DMS79 (cell line): ENCODE results near the gene DNAJB5.
"Not testable (repeated sequence)": the region's sequence is repeated elsewhere in the genome, so short reads cannot be mapped to it uniquely, and the experiment has no call there.

ENCODE experiments used
- DNase-seq: peaks from one replicate; lab custom pipeline; 2025; lab: John Stamatoyannopoulos, UW

Gene DNAJB5

DNA sequence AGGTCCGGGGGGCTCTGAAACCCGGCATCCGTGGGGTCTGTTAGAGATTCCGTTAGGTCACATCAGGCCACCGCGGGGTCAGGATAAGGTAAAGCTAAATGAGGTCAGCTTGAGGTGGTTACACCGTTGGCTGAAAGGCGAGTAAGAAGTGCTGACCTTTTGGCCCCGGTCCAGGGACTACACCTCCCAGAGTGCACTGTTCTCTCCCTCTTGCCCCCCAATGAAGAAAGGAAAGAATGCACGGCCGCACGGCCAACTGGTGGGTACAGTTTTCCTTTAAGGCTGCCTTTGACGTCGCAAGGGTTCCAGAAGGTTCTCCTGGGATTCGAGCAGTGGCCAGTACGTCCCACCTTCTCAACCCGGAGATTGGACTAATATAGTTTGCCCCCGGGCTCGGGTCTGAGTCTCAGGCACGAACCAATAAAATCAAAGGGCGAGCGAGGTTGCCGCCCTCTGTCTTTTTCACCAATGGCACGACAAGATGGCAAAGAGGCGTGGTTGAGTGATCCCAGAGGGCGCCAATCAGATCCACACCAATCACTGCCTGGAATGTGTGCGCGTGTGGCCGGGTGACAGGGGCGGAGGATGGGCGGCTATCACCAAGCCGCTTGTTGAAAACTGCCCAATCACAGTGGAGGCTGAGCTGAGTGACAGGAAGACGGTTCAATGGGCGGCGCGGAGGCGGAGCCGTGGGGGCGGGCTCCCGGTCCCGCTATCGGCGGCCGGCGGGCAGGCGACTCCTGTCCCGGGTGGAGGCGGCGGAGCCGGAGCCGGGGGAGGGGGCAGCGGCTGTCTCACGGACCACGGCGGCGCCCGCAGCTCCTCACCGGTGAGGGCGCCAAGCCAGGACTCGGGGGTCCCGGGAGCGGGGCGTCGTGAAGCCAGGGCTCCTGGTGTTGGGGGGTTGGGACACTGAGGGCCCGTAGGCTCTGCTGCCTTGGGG is at the start of gene DNAJB5:
TSS of gene DNAJB5 (plus strand) at position 743 of the 943 bp plus-strand sequence. CDS start 886 bp downstream, outside the sequence.
- peak; percentile 99 for DNase-seq

DNA sequence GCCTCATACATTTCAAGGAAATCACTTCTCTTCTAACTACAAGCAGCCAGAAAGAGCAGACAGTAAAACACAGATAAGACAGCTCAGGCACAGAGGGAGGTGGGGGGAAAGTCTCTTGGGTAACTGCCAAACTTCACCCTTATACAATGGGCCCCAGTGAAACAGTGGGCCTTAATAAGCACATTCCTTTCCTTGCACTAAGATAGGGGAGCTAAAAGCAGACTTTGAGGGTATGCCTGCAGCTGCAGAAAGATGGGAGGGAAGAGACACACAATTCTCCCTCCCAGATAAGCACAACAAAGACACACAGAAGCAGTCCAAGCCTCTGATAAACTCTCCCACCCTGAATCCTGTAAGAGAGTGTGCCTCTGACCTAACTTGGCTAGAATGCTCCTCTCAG is 49.6 kb upstream of the DNAJB5 start:
- not testable (repeated sequence) for DNase-seq

DNA sequence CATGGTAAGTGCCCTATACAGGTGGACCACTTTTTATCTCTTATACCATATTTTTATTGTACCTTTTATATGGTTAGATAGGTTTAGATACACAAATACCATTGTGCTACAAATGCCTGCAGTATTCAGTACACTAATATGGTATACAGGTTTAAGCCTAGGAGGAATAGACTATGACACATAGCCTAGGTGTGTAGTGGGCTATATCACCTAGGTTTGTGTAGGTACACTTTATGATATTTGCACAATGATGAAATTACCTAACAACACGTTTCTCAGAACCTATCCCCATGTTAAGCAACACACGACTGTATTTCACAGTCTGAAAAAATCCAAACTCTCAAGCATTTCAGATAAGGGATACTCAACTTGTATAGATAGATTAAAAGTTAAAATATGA is 41.1 kb upstream of the DNAJB5 start:
- DNase-seq: no peak

DNA sequence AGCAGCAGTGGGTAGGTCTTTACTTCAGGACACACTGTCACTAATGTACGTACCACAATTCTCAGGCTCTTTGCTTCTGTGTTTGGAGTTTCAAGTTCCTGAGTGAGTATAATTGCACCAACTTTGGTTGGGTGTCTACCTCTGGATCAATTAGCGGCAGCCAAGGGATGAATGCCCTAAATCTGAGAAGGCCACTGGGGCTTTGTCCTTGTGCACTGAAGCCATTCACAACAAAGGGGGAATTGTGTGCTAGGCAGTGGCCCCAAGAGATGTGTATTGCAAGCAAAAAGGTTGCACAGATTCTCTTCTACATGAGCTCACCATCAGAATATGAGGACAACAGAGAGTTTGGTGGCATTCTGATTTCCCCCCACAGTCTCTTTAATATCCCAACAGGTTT is 35.3 kb upstream of the DNAJB5 start:
- DNase-seq: no peak

DNA sequence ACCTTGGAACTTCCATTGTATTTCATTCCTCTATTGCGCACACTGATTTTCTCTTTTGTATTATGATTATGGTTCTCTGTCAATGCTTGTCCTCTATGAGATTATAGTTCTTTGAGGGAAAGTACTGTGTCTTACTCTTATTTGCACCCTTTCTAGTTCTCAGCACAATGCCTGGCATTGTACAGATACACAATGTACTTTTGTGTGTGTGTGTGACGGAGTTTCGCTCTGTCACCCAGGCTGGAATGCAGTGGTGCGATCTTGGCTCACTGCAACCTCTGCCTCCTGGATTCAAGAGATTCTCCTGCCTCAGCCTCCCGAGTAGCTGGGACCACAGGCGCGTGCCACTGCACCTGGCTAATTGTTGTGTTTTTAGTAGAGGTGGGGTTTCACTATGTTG is 33.5 kb upstream of the DNAJB5 start:
- DNase-seq: not testable (repeated sequence)

DNA sequence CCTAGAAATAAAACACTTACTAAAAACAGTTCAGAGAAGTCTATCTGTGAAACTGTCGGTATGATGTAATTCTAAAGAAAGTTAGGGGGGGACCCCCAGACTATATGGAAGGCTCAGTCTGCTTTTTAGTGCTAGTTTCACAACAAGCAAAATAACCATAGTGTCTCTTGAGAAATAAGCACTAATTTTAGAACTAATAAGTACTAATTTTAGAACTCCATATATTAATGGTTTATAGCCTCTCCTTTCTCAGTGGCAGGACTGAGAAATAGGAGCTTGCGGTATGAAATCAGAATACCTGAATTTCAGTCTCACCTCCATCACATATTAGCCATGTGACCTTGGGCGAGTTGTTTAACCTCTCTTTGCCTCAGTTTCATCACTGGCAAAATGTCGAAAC is 32.9 kb upstream of the DNAJB5 start:
- no peak for DNase-seq

DNA sequence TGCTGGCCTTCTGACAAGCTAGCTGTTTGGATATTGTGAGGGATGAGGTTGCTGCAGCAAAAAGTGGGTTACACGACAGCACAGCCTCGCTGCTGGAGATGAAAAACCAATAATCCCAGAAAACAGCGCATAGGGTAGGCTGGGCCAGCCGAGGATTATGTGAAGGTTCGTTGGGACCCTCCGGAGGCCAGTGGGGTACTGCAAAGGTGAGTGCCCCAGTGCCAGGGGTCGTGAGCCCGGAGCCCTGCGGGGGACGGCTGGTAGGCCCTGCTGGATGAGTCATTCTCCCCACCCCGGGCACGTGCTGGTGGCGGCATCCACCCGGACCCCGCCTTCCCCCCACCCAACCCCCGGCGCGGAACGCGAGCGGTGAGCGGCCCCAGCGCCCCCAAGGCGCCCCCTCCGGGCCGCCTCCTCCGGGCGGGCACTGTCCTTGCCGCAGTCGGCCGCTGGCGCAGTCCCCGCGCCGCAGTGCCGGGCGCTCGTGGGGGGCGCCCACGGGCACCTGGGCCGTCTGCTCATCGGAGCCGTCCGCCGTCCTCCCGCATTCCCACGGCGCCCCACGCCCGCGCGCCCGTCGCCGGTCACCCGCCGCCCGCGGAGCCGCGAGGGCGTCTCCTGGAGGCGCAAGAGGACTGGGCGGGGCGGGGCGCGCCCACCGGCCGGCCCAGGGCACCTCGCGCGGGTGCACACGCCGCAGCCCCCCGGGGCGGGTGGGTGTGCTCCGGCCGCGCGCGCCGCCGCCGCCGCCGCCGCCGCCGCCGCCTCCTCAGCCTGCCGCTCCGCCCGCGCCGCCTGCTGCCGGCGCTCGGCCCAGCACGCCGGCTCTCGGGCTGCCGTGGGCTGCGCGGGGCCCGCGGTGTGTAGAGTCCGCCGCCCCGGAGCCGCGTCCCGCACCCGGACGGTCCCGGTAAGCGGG is 31.8 kb upstream of the DNAJB5 start, which contains the start of gene PHF24:
TSS of gene PHF24 (plus strand) at position 794 of the 919 bp plus-strand sequence. CDS start 13,014 bp downstream, outside the sequence.
- no peak for DNase-seq

DNA sequence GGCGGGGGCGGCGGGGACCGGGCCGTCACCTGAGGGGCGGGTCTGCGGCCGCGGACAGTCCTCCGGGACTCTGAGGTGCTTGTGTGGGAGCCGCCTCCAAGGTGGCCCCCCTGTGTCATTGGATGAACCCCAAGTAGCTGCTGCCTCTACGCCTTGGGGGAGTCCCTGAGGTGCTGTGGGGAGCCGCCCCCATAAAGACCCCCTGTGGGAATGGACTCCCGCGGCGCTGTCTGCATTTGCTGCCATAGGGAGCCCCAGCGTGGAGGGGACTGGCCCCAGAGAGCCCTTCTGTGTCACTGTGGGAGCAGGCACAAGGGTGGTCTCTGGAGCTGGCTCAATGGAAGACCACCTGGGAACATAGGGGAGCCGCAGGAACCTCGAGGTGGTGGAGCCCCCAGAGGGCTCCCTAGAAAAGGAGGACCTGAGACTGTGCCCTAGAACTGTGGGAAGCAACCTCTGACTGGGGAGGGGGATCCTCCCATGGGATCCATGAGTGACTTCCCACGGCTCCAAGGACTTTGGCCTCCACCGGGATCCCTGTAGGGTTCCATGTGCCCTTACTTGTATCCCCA is 31.0 kb upstream of the DNAJB5 start:
- no peak for DNase-seq

DNA sequence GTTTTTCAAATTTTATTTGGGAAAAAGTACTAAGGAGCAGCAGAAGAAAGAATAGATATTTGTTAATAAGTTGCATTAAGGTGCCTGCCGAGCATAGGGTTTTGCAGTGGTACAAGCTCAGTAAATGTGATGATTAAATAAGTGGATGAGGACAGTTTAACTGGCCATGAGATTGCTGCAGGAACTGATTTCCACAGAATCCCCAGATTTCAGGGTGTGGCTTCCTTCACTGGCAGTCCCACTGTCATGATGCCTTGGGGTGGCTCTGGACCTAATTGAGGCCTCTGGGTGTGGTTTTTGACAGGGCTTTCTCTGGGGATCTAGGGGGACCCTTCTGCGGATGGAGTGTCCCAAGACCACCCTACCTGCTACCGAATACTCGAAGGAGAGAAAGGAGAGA is 30.1 kb upstream of the DNAJB5 start:
- DNase-seq: no peak

DNA sequence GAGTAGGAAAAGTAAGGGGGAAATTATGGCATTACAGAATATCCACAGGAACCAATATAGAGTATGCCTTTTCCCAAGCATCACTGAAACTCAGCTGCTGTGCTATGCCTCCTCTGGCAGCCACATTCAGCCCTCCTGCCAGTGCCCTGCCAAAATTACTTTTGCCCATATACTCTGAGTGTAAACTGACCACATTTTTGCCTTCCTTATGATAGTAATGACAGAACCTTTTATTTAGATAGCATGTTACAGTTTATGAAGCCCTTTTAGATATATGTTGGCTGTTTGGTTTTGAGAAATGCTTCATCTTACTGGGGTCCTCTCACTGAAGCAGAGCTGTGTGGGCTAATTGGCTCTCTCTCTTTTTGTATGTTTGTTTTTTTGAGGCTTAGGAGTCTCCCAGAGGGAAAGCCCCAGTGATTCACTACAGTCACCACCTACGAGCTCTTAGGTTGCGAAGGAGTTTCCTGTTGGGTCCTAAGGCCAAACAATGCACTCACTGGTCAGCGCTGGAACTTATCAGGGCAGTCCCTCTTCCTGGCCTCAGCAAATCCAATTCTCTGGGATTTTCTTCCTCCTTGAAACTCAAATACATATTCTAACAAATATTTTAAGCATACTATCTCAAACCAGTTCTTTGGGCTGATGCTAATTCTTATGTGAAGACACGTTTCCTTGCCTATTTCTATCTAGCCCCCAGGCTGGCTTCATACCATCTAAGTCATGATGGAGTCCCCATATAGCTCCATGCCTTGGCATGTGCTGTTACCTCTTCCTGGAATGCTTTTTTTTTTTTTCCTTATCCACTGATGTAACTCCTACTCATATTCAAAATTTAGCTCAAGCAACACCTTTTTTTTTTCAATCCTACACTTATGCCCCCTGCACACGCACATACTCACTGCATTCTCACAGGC is 27.7 kb upstream of the DNAJB5 start:
- no peak for DNase-seq

DNA sequence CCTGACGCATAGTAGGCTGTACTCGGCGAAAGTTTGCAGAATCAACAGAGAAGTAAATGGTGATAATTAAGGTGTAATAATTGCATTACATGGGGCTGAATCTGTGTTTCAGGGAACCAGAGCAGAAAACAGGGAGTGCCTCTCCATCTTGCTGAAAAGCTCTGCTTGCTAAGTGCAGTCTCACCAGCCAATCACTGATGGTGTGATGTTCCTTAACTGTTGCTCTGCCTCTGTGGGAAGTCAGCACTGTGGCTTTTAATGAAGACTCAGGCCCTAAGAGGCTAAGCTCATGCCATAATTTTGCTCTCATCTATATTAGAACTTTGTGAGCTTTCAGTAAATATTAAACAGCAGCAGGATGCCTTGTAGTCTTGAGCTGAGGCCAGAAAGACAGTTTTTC is 27.0 kb upstream of the DNAJB5 start:
- no peak for DNase-seq

DNA sequence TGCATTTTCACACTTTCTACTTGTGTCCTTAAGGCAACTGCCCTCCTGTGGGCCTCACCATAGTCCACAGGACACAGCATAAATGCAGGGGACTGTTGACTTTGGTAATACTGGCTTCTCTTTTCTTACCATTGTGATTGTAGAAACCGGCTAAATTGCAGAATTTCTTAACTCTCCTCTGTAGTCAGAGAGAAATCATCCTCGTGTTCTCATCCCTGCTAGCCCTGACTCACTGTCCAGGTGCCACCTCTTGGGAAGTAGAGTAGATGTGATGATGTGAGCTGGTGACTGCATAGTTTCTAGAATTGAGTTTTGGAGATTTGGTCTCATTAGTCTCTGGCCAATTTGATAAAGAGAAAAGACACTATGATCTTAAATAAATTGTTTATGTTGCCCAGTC is 26.0 kb upstream of the DNAJB5 start:
- DNase-seq: no peak

DNA sequence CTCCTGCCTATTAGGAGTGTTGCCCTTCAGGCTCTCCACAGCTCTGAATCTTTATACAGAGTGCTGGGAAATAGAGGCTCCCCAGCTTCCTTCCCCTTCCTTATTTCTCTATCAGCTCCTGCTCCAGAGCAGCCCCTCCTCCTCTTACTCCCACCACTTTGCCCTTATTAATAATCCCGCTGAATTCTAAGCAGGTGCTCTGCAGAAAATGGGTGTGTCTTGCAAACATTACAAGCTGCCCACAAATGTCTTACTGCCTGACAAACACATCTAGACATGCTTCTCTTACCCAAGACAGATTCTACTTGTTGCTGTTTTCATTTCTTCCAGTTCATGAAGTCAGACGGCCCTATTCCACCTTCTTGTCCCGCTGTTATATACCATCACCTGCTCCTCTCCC is 25.1 kb upstream of the DNAJB5 start:
- DNase-seq: no peak

DNA sequence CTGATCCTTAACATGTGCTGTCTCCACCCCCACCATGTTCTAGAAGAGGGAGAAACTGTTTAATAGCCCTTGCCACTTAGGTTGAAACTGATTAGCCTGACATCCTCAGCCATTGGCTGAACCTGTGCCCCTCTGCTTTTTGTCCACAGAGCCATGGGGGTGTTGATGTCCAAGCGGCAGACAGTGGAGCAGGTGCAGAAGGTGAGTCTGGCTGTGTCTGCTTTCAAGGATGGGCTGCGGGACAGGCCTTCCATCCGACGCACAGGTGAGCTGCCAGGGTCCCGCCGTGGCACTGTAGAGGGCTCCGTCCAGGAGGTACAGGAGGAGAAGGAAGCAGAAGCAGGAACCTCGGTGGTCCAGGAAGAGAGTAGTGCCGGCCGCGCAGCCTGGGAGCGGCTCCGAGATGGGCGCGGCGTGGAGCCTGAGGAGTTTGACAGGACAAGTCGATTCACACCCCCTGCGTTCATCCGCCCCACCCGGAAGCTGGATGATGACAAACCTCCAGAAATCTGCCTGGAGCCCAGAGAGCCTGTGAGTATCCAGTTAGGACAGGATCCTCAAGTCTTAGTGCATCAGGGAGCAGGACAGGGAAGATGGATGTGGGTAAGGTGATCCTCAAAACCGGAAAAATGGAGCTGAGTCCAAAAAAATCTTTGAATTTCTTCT is 18.3 kb upstream of the DNAJB5 start:
- no peak for DNase-seq

DNA sequence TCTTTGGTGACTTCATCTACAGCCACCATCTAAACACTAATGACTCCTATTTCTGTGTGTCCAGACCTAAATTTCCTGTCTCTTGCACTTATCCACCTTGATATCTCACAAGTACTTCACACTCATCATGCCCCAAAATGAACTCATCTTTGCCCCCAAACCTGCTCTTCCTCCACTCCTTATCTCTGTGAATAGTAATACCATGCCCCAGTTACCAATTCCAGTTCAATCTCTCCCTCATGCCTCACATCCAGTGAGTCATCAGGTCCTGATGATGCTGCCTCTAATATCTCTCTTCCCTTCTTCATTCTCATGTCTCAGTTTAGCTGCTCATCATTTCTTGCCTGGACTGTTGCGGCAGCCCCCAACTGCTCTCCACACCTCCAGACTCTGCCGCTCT is 14.9 kb upstream of the DNAJB5 start:
- no peak for DNase-seq

DNA sequence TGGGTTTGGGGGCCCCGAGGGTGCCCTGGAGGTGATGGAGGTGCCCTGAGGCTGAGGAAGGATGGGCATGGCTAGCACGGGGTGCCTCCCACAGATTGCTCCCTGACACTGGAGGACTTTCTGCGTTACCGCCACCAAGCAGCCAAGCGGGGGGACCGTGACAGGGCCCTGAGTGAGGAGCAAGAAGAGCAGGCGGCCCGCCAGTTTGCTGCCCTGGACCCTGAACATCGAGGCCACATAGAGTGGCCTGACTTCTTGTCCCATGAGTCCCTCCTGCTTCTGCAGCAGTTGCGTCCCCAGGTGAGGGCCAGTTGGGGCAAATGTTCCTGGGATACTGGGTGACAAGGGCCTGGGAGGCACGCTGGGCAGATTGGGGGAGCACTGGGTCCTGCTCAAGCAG is 13.1 kb upstream of the DNAJB5 start:
- DNase-seq: no peak

DNA sequence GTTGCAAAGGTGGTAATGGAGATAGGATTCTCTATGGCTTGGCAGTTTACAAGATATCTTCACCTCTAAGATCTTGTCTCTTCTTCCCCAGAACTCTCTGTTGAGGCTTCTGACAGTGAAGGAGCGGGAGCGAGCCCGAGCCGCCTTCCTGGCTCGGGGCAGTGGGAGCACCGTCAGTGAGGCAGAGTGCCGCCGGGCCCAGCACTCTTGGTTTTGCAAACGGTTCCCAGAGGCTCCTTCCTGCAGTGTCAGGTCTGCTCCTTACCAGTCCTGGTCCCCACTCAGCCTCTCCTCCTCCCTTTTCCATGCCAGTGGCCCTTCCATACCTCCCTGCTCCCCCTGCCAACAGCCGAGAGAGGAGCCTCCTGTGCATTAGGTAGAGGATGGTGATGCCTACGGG is 12.6 kb upstream of the DNAJB5 start:
- DNase-seq: no peak

DNA sequence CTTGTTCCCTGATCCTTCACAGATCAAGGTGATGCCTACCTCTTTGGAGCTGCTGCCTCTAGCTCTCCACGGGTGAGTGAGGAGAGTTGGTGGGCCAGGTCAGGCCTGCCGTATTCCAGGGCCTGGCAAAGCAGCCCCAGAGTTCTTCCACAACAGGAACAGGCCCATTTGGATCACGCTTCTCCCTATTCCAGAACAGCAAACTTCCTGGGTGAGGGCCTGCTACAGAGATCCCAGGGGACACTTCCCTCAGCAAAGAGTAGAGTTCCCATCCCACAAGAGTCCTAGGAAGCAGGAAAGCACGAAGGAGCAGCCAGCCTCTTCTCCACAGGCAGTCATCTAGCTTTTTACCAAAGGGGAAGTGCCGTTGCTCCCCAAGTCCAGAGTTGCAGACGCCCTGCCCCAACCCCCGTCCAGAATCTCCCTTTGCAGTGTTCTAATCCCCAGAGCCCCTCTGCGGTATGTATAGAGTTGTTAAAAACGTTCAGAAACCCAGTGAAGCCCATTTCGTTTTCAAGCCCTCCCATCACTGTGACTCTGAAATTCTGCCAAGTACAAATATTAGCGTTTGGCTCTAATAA is 9.3 kb upstream of the DNAJB5 start:
- DNase-seq: no peak

DNA sequence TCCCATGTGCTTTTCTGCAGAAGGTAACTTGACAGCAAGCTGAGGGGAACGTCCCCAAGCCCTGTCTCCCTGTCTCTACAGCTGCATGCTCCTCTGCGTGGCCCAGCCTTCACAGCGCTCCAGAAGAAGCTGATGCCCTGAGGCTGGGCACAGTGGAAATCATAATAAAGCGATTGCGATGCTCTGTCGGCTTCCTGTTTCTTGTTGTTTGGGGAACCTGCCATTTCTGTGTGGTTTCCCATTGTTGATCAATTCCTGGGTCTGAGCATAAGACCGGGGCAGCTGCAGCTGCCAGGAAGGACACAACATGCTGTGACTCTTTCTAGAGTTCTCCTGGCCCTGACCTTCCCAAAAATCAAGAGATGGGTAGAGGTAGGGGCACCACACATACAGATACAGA is 7.2 kb upstream of the DNAJB5 start:
- no peak for DNase-seq

DNA sequence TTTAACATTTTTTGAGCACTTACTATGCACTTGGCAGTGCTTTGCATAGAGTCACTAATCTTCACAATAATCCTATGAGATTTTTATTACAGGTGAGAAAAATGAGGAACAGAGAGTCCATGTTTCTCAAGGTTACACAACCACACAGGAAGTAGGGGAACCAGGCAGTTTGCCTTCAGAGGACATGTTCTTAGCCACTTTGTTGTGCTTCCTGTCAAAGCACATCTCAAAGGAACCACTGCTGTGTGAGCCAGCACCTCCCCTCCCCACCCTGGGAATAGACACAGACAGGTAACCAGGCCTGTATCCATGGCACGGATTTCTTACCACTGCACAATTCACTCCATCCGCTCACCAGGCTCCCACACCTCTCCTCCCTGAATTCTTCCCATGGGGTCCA is 6.3 kb upstream of the DNAJB5 start:
- DNase-seq: no peak
